Testis (tissue), 2 donors: ENCODE measurements around the gene LYRM4.

Experiments used
- POLR2A ChIP-seq: fragments of 450-650 bp; IDR thresholded peaks from one replicate; pipeline ENCODE4 v1.6.1; 2017; ENCODE audit warnings: antibody characterized with exemption, mild to moderate bottlenecking, moderate library complexity
- TF ChIP-seq, protein P1 (sequence below), 3 experiments: fragments of 450-650 bp in 2 of 3; fragments of 200-600 bp in 1 of 3; sonication (generic) in 1 of 3; IDR thresholded peaks; one replicate each; pipeline ENCODE4 v1.5.1; 2016 to 2019; ENCODE audit warnings: antibody characterized with exemption in 3 of 3, mild to moderate bottlenecking in 2 of 3, moderate library complexity in 1 of 3

DNA sequence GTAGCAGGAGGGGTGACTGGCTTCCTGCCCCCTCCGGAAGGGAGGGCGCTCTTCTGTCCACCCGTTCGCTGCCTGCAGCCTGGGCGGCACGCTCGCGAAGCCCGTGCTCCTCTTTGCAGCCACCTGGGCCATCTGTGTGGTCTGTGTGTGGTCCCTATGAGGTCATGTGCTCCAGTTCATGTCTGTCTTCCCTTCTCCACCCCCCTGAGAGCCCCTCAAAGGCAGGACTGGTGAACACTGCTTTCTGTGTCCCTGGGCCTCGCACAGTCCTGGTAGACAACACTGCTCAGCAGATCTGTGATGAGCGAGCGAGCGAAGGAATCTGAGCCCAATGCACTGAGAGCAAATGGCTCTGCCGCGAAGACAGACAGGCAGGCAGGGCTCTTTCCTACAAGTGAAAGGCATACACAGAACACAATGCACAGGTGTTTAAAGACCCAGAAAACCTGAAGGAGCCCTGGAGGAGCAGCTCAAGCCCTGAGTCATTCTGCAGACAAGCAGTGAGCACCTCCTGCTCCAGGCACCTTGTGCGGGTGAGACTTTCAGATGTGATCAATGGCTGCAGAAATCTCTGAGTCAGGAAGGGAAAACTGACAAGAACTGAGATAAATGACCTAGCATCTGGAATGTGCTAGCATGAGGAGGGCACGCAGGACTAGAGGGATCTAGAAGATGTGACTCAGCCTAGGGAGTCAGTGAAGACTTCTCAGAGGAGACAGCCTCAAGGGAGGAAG is 148.5 kb downstream of the LYRM4 start:
- TF ChIP-seq, protein P1, sequence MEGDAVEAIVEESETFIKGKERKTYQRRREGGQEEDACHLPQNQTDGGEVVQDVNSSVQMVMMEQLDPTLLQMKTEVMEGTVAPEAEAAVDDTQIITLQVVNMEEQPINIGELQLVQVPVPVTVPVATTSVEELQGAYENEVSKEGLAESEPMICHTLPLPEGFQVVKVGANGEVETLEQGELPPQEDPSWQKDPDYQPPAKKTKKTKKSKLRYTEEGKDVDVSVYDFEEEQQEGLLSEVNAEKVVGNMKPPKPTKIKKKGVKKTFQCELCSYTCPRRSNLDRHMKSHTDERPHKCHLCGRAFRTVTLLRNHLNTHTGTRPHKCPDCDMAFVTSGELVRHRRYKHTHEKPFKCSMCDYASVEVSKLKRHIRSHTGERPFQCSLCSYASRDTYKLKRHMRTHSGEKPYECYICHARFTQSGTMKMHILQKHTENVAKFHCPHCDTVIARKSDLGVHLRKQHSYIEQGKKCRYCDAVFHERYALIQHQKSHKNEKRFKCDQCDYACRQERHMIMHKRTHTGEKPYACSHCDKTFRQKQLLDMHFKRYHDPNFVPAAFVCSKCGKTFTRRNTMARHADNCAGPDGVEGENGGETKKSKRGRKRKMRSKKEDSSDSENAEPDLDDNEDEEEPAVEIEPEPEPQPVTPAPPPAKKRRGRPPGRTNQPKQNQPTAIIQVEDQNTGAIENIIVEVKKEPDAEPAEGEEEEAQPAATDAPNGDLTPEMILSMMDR (IDR thresholded peaks at IDR 0.05): no peak
- no peak for TF ChIP-seq POLR2A
